HepG2 (cell line): ENCODE measurements around the gene STIM1. TPM values are rescaled to one million over a fixed set of nuclear protein-coding genes. Genes with fewer than 3 reads are reported as not detected.

ENCODE experiments used
- EZH2 ChIP-seq: conservative IDR thresholded peaks from 2 replicates; pipeline ENCODE4 v1.6.1; 2012; ENCODE audit warnings: mild to moderate bottlenecking, low read depth, low read length, moderate library complexity
- FIP1L1 ChIP-seq: fragments of 200-400 bp; formaldehyde crosslinking; IDR thresholded peaks from 2 replicates; pipeline ENCODE4 v1.6.1; 2018; ENCODE audit warnings: low read depth, mild to moderate bottlenecking, low read length, moderate library complexity, borderline replicate concordance; ENCODE audit not compliant: insufficient read depth
- GMEB2 ChIP-seq: IDR thresholded peaks from 2 replicates; pipeline ENCODE4 v1.6.1; 2016; ENCODE audit warnings: missing biosample characterization, missing genetic modification reagents, low read depth
- KLF6 ChIP-seq: IDR thresholded peaks from 2 replicates; pipeline ENCODE4 v1.8.0; 2016; ENCODE audit warnings: missing biosample characterization, missing genetic modification reagents
- LBX2 ChIP-seq: sonication (generic); formaldehyde crosslinking; IDR thresholded peaks from 2 replicates; pipeline ENCODE4 v1.5.0; 2020; ENCODE audit warnings: missing genetic modification reagents, mild to moderate bottlenecking, borderline replicate concordance
- MZF1 ChIP-seq: sonication (generic); formaldehyde crosslinking; IDR thresholded peaks from 2 replicates; pipeline ENCODE4 v1.8.1; 2023; ENCODE audit warnings: mild to moderate bottlenecking, missing genetic modification reagents, borderline replicate concordance
- POLR2A ChIP-seq, 2 experiments: IDR thresholded peaks; 2 replicates each; pipeline ENCODE4 v1.6.1; 2011; ENCODE audit warnings: low read depth in 2 of 2, low read length in 2 of 2, mild to moderate bottlenecking in 1 of 2, moderate library complexity in 1 of 2; ENCODE audit not compliant: insufficient read depth in 1 of 2
- SALL1 ChIP-seq: sonication (generic); formaldehyde crosslinking; IDR thresholded peaks from 2 replicates; pipeline ENCODE4 v1.8.0; 2022; ENCODE audit warnings: mild to moderate bottlenecking, missing genetic modification reagents
- SMAD9 ChIP-seq: sonication (generic); formaldehyde crosslinking; IDR thresholded peaks from 2 replicates; pipeline ENCODE4 v1.5.1; 2020; ENCODE audit warnings: mild to moderate bottlenecking, missing genetic modification reagents
- SNAPC5 ChIP-seq: sonication (generic); formaldehyde crosslinking; IDR thresholded peaks from 2 replicates; pipeline ENCODE4 v1.8.1; 2023; ENCODE audit warnings: mild to moderate bottlenecking, missing genetic modification reagents, borderline replicate concordance
- SP2 ChIP-seq: sonication (generic); formaldehyde crosslinking; IDR thresholded peaks from 2 replicates; pipeline ENCODE4 v1.5.1; 2020; ENCODE audit warnings: mild to moderate bottlenecking, missing genetic modification reagents
- SPEN ChIP-seq: sonication (generic); formaldehyde crosslinking; IDR thresholded peaks from 2 replicates; pipeline ENCODE4 v1.5.1; 2020; ENCODE audit warnings: low read depth, mild to moderate bottlenecking, missing genetic modification reagents
- TCF7L2 ChIP-seq: IDR thresholded peaks from 2 replicates; pipeline ENCODE4 v1.6.1; 2011; ENCODE audit warnings: mild to moderate bottlenecking, low read depth, low read length, moderate library complexity
- TEF ChIP-seq: sonication (generic); formaldehyde crosslinking; IDR thresholded peaks from 2 replicates; pipeline ENCODE4 v1.5.0; 2020; ENCODE audit warnings: missing genetic modification reagents
- ZBTB49 ChIP-seq: sonication (generic); formaldehyde crosslinking; IDR thresholded peaks from 2 replicates; pipeline ENCODE4 v1.4.0; 2020; ENCODE audit warnings: missing genetic modification reagents, borderline replicate concordance
- ZFAT ChIP-seq: sonication (generic); formaldehyde crosslinking; conservative IDR thresholded peaks from 2 replicates; pipeline ENCODE4 v1.8.1; 2023; ENCODE audit warnings: missing genetic modification reagents, inconsistent platforms
- ZFP36L1 ChIP-seq: sonication (generic); formaldehyde crosslinking; IDR thresholded peaks from 2 replicates; pipeline ENCODE4 v1.8.0; 2022; ENCODE audit warnings: mild to moderate bottlenecking, missing genetic modification reagents, moderate library complexity
- ZNF260 ChIP-seq: sonication (generic); formaldehyde crosslinking; IDR thresholded peaks from 2 replicates; pipeline ENCODE4 v1.4.0; 2020; ENCODE audit warnings: missing genetic modification reagents, low read depth, mild to moderate bottlenecking, borderline replicate concordance
- ZNF382 ChIP-seq: sonication (generic); formaldehyde crosslinking; IDR thresholded peaks from 2 replicates; pipeline ENCODE4 v1.5.0; 2020; ENCODE audit warnings: missing genetic modification reagents, mild to moderate bottlenecking, borderline replicate concordance
- ZNF672 ChIP-seq: sonication (generic); formaldehyde crosslinking; IDR thresholded peaks from 2 replicates; pipeline ENCODE4 v1.8.1; 2022; ENCODE audit warnings: missing genetic modification reagents
- ZNF678 ChIP-seq: sonication (generic); formaldehyde crosslinking; IDR thresholded peaks from 2 replicates; pipeline ENCODE4 v1.4.0; 2020; ENCODE audit warnings: mild to moderate bottlenecking, missing genetic modification reagents
- ZNF7 ChIP-seq: IDR thresholded peaks from 2 replicates; pipeline ENCODE4 v1.6.1; 2016; ENCODE audit warnings: missing biosample characterization, missing genetic modification reagents
- ZNF709 ChIP-seq: sonication (generic); formaldehyde crosslinking; IDR thresholded peaks from 2 replicates; pipeline ENCODE4 v1.5.0; 2020; ENCODE audit warnings: mild to moderate bottlenecking, missing genetic modification reagents
- ZNF713 ChIP-seq: sonication (generic); formaldehyde crosslinking; IDR thresholded peaks from 2 replicates; pipeline ENCODE4 v1.4.0; 2020; ENCODE audit warnings: mild to moderate bottlenecking, missing genetic modification reagents
- ZSCAN9 ChIP-seq: IDR thresholded peaks from 2 replicates; pipeline ENCODE4 v1.6.1; 2016; ENCODE audit warnings: borderline replicate concordance
- polyA plus RNA-seq, 8 experiments: library from polyadenylated mRNA; depleted of rRNA in 3 of 8; stranded (reverse) in 7 of 8; unstranded in 1 of 8; fragments of >200 nt; fragmentation: Illumina TruSeq in 4 of 8; extraction: Trizol in 4 of 8; gene quantifications; 2 replicates each; pipeline versions ENCODE4 v1.2.1 to v1.2.3, GENCODE V29; 2011 to 2016; ENCODE audit warnings: low read depth in 4 of 8, missing spikeins in 1 of 8, mixed read lengths in 1 of 8; ENCODE audit not compliant: insufficient read depth in 1 of 8
- total RNA-seq, 5 experiments: library from RNA; depleted of rRNA; stranded (reverse); fragments of >200 nt; fragmentation: Illumina TruSeq; extraction: Trizol; gene quantifications; 2 replicates each; pipeline ENCODE4 v1.2.3, GENCODE V29; 2016; ENCODE audit warnings: low read depth in 1 of 5

The STIM1 gene
- total and polyA plus RNA-seq, 2 of the 13 experiments (the other 11 are each of a cell fraction or from before 2014, with no cell fraction given) = 19.2 to 28.5 TPM

GRCh38 chr11:3841426-3842350, 13.8 kb upstream of the STIM1 start (continued):
- TF ChIP-seq ZNF709 (CRISPR knock-in tag) (no peak), LBX2 (CRISPR knock-in tag) (no peak), SMAD9 (CRISPR knock-in tag) (peak; percentile 66; the same call in 1 of the 2 replicates), KLF6 (CRISPR knock-in tag) (peak; percentile 79; the same call in 1 of the 2 replicates), FIP1L1 (no peak), GMEB2 (CRISPR knock-in tag) (no peak), MZF1 (CRISPR knock-in tag) (no peak), ZNF7 (CRISPR knock-in tag) (no peak), ZNF260 (CRISPR knock-in tag) (no peak), ZBTB49 (CRISPR knock-in tag) (no peak), ZFAT (CRISPR knock-in tag) (no peak), SNAPC5 (CRISPR knock-in tag) (no peak), SP2 (no peak), SALL1 (CRISPR knock-in tag) (peak; percentile 77), ZNF382 (no peak), ZNF672 (CRISPR knock-in tag) (no peak), SPEN (CRISPR knock-in tag) (no peak), ZNF678 (CRISPR knock-in tag) (no peak), TCF7L2 (no peak), EZH2 (no peak), ZFP36L1 (CRISPR knock-in tag) (no peak), TEF (CRISPR knock-in tag) (no peak), ZSCAN9 (CRISPR knock-in tag) (no peak; the same call in 1 of the 2 replicates), ZNF713 (CRISPR knock-in tag) (no peak), POLR2A (IDR thresholded peaks at IDR 0.05; ENCODE audit: insufficient read depth in 1 of 2, low read depth in 2 of 2, low read length in 2 of 2) (no peak)
